Heart right ventricle (tissue), 16 donors: Measurements from ENCODE around the gene UBE2J2. TPM values are rescaled to one million over a fixed set of nuclear protein-coding genes. Genes with fewer than 3 reads are reported as not detected.
"Not testable (repeated sequence)": the region's sequence is repeated elsewhere in the genome, so short reads cannot be mapped to it uniquely, and the experiment has no call there.

Experiments used
- ATAC-seq, 8 donors: fragments of 200-7000 bp; cut with Tn5 transposase; one replicate each; pipeline ENCODE4 v1.9.1; 2020; ENCODE audit warnings: mild to moderate bottlenecking in 8 of 8, moderate library complexity in 8 of 8, moderate number of reproducible peaks in 1 of 8
- DNase-seq, 2 donors: peaks; one replicate each; pipeline ENCODE4 v3.0.0-alpha.2; 2020
- H3K27ac ChIP-seq, 10 donors: fragments of 200-600 bp; sonication (generic) in 2 of 10; one replicate each; pipeline versions ENCODE4 v1.5.0 to v1.8.0; 2020 to 2022; ENCODE audit warnings: mild to moderate bottlenecking in 3 of 10
- H3K27me3 ChIP-seq, 7 donors: fragments of 200-600 bp; one replicate each; pipeline ENCODE4 v1.8.0; 2021 to 2022; ENCODE audit warnings: mild to moderate bottlenecking in 2 of 7
- H3K36me3 ChIP-seq, 9 donors: fragments of 200-600 bp; sonication (generic) in 1 of 9; one replicate each; pipeline versions ENCODE4 v1.5.0 to v1.8.0; 2020 to 2022; ENCODE audit warnings: mild to moderate bottlenecking in 2 of 9
- H3K4me1 ChIP-seq, 9 donors: fragments of 200-600 bp; sonication (generic) in 1 of 9; one replicate each; pipeline versions ENCODE4 v1.5.0 to v1.8.0; 2020 to 2022; ENCODE audit warnings: mild to moderate bottlenecking in 4 of 9
- H3K4me3 ChIP-seq, 10 donors: fragments of 200-600 bp; sonication (generic) in 2 of 10; one replicate each; pipeline versions ENCODE4 v1.5.0 to v1.8.0; 2020 to 2022; ENCODE audit warnings: mild to moderate bottlenecking in 7 of 10, moderate library complexity in 2 of 10
- H3K9me3 ChIP-seq, 11 donors: fragments of 200-600 bp in 10 of 11; sonication (generic) in 2 of 11; one replicate each; pipeline versions ENCODE4 v1.5.0 to v1.8.0; 2013 to 2022; ENCODE audit warnings: mild to moderate bottlenecking in 2 of 11, control low read depth in 1 of 11, moderate library complexity in 1 of 11
- CTCF ChIP-seq, 9 donors: fragments of 200-600 bp; sonication (generic) in 2 of 9; IDR thresholded peaks; one replicate each; pipeline versions ENCODE4 v1.5.0 to v1.8.0; 2021 to 2022; ENCODE audit warnings: antibody characterized with exemption in 9 of 9, mild to moderate bottlenecking in 5 of 9, moderate library complexity in 1 of 9
- WGBS, 2 donors: extraction: QIAGEN DNeasy Blood & Tissue Kit; methylation state at CpG; one replicate each; pipeline ENCODE4 v1.1.7; 2013; ENCODE audit warnings: inconsistent platforms in 1 of 2; 5-methylcytosine and 5-hydroxymethylcytosine counted together
- intact Hi-C, 10 donors: fragments of 100-400 bp; cut with DNase I; formaldehyde crosslinking; loops; one replicate each; pipeline versions ENCODE4 v1.11.1 to v1.14.2; 2022
- polyA plus RNA-seq, 2 donors: library from polyadenylated mRNA; stranded (reverse); fragments of 200-250 nt; gene quantifications; one replicate each; pipeline ENCODE4 v1.2.3, GENCODE V29; 2013
- total RNA-seq, 10 donors: library from RNA; stranded (reverse); fragmentation: NEBNext Ultra II Directional in 3 of 10; extraction: Animal tissue kit (Norgen Biotek cat#: 25700) in 3 of 10; gene quantifications; one replicate each; pipeline versions ENCODE4 v1.2.1 to v1.2.4, GENCODE V29; 2021 to 2023
- donor health status: Arrhythmogenic right ventricular cardiomyopathy.
- donor health status: ischemic (EF 13 %, LVEDD 7.1; RV severe dilation, severe dysfunction).
- donor health status: healthy with polysubstance abuse.
- donor health status: DM: no; HTN: yes; CAD: no.
- donor health status: DM: no; HTN: no; CAD: no.
- donor health status: ischemic (EF 25% LVEDD 6.9; RV normal size, moderate dysfunction).
- donor health status: ischemic (EF 25% LVEDD 5.7; RV mildly dilated, moderate dysfunction).
- donor health status: healthy.
- donor health status: DM: yes; HTN: yes; CAD: no.
- donor health status: Ischemic cardiomyopathy.
- donor health status: ischemic (EF 35%, LVEDD 5.7; RV mildly dilated, moderate dysfunction).
- donor health status: nonischemic (EF 11% LVEDD 7.7; RV severe dilation, severe dysfunction).
- donor health status: DM: yes; HTN: yes; CAD: no.
- donor health status: PGD.
- donor health status: ischemic (EF 29% LVEDD 5.4; RV normal size, mild dysfunction).
- donor health status: nonischemic (EF 23%, LVEDD 6.1; RV moderate dilation, normal function).

Gene UBE2J2
- total and polyA plus RNA-seq, 12 donors, result 23.5 to 44.1 (median 30.5) TPM

DNA sequence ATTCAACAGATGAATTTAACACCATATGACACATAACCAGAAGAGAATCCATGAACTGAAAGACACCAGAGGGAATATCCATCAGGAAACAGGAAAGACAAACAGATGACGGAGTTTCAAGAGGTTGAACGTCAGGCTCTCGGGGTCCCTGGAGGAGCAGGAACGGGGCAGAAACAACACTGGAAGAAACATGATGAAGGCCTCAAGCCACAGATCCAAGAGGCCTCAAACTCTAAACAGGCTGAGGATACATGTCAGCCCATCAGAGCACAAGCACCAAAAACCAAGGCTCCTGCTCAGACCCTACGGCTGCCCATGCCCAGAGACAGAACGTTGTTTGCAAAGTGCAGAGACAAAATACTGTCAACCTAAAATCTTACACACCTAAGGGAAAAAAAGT, 43.8 kb upstream of the UBE2J2 start:
- intact Hi-C loops, result no loop called here
- WGBS, 2 donors, result 90 to 91% methylated on average over 6 of the region's 6 CpGs
- Histone ChIP-seq H3K36me3 (peaks cover 4 to 92% (median 38%) of the 10 kb centered on the region in 9 donors), H3K9me3 (no peaks in the 10 kb centered on the region), H3K4me1 (peaks cover 0 to 40% (median 27%) of the 10 kb centered on the region in 9 donors), H3K27me3 (no peaks in the 10 kb centered on the region), H3K4me3 (no peak overlapping the region), H3K27ac (peak overlapping the region in 7 of 10 donors; percentile 21 to 73 (median 51))
- TF ChIP-seq CTCF (IDR thresholded peaks at IDR 0.05), result no peak
- DNase-seq, result no peak
- no peak for ATAC-seq

DNA sequence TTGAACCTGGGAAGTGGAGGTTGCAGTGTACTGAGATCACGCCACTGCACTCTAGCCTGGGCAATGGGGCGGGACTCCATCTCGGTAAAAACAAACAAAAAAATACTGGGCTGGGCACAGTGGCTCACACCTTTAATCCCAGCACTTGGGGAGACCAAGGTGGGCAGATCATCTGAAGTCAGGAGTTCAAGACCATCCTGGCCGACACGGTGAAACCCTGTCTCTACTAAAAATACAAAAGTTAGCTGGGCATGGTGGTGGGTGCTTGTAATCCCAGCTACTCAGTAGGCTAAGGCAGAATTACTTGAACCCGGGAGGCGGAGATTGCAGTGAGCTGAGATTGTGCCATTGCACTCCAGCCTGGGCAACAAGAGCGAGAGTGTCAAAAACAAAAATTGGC, 42.5 kb upstream of the UBE2J2 start:
- H3K27ac ChIP-seq, intact Hi-C loops, ATAC-seq, H3K9me3 ChIP-seq, H3K4me3 ChIP-seq, H3K27me3 ChIP-seq, DNase-seq: not testable (repeated sequence)
- Histone ChIP-seq H3K4me1 (peaks cover 0 to 29% (median 20%) of the 10 kb centered on the region in 9 donors), H3K36me3 (peaks cover 4 to 96% (median 46%) of the 10 kb centered on the region in 9 donors)
- 91 to 92% methylated on average over 8 of the region's 8 CpGs for WGBS, 2 donors

DNA sequence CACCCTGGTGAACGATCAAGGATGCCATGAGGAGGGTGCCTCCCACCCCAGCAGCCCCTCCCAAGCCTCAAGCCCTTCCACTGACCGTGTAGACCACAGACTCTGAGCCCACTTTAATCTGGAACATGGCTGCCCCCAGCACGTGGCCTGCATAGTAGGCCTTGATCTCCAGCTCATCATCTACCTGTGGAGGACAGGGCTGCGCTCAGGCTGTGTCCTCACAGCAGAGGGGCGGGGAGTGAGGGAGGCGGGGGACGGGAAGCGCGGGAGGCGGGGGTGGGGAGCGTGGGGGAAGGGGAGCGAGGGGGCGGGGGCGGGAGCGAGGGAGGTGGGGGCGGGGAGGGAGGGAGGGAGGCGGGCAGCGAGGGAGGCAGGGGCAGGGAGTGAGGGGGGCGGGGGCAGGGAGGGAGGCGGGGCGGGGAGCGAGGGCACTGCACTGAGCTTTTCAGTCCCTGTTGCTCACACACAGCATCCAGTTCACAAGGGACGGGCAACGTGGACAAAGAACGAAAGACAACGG, 41.8 kb upstream of the UBE2J2 start:
- Histone ChIP-seq H3K4me3 (no peak overlapping the region), H3K9me3 (no peaks in the 10 kb centered on the region), H3K4me1 (peaks cover 0 to 22% (median 13%) of the 10 kb centered on the region in 9 donors), H3K27ac (no peak overlapping the region), H3K36me3 (peaks cover 4 to 96% (median 50%) of the 10 kb centered on the region in 9 donors), H3K27me3 (no peaks in the 10 kb centered on the region)
- intact Hi-C loops, result no loop called here
- TF ChIP-seq CTCF (IDR thresholded peaks at IDR 0.05), result no peak
- ATAC-seq, result no peak
- 70 to 74% methylated on average over 14 to 24 of the region's 26 CpGs for WGBS, 2 donors
- DNase-seq, result no peak

DNA sequence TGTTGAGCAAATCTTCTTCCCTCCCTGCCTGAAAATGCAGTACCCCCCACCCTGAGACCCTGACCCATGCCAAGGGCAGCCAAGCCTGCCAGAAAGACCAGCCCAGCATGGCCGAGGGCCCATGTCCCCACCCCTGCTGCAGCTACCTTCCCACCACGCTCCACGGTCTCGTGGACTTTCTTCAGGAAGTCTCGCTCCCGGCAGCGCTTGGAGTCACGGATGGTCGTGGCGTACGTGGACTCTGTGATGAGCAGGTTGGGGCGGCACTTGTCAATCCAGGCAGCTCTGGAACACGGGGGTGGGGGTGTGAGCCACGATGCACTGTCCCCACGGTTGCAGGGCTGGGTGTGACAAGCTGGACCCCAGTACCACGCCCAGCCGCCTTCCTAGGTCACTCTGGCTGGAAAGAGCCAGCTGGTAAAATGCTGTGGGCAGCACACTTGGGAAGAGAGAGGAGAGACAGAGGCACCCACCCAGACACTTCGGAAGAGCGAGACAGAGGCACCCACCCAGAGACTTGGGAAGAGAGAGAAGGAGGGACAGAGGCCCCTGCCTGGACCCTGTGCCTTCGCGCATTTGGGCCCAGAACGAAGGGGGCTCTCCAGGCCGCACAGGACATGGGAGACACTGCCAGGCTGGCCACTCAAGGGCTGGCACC, 41.2 kb upstream of the UBE2J2 start:
- no peak for ATAC-seq
- H3K27me3 ChIP-seq, result no peaks in the 10 kb centered on the region
- no peak for DNase-seq
- H3K27ac ChIP-seq, result no peak overlapping the region
- WGBS, 2 donors, result 89 to 92% methylated on average over 23 of the region's 23 CpGs
- H3K9me3 ChIP-seq, result no peaks in the 10 kb centered on the region
- TF ChIP-seq CTCF (IDR thresholded peaks at IDR 0.05), result no peak
- intact Hi-C loops, result no loop called here
- no peak overlapping the region for H3K4me3 ChIP-seq
- H3K4me1 ChIP-seq, result peaks cover 0 to 25% (median 11%) of the 10 kb centered on the region in 9 donors
- peaks cover 4 to 96% (median 43%) of the 10 kb centered on the region in 9 donors for H3K36me3 ChIP-seq

GRCh38 chr1:1314237-1314586, 40.6 kb upstream of the UBE2J2 start:
- no peak overlapping the region for H3K4me3 ChIP-seq
- DNase-seq, result no peak
- intact Hi-C loops, result no loop called here
- H3K27me3 ChIP-seq, result no peaks in the 10 kb centered on the region
- no peak overlapping the region for H3K27ac ChIP-seq
- WGBS, 2 donors, result 92 to 94% methylated on average over 15 of the region's 15 CpGs
- H3K9me3 ChIP-seq, result no peaks in the 10 kb centered on the region
- no peak for TF ChIP-seq CTCF (IDR thresholded peaks at IDR 0.05)
- no peak for ATAC-seq
- H3K36me3 ChIP-seq, result peaks cover 4 to 90% (median 42%) of the 10 kb centered on the region in 9 donors
- H3K4me1 ChIP-seq, result peaks cover 2 to 29% (median 17%) of the 10 kb centered on the region in 9 donors
